ENCODE results near the gene PSMA7. TPM values are rescaled to one million over a fixed set of nuclear protein-coding genes. Genes with fewer than 3 reads are reported as not detected.
A peak's percentile ranks its signal among the peaks of the same experiment; 100 is the strongest.
"Not testable (repeated sequence)": the region's sequence is repeated elsewhere in the genome, so short reads cannot be mapped to it uniquely, and the experiment has no call there.

The PSMA7 gene
- polyA plus RNA-seq, 1 donor, result 163 TPM

GRCh38 chr20:62119591-62120364 lies 23.4 kb downstream of the PSMA7 start:
- Histone ChIP-seq H3K27me3 (ENCODE audit: control insufficient read depth, insufficient read depth, low read length) (no peaks in the 10 kb centered on the region), H3K4me1 (ENCODE audit: control insufficient read depth, insufficient read depth, low read length) (peaks cover 34% of the 10 kb centered on the region), H3K27ac (ENCODE audit: low read length) (peak overlapping the region; percentile 99), H3K36me3 (ENCODE audit: control insufficient read depth, insufficient read depth, low read length) (peaks cover 3% of the 10 kb centered on the region), H3K9me3 (ENCODE audit: control insufficient read depth, low read depth, low read length) (no peaks in the 10 kb centered on the region), H3K4me3 (ENCODE audit: low read length) (no peak overlapping the region)
- DNase-seq, result peak; percentile 91 to 95
- no CpG with 5 or more reads among the region's 10 CpGs for WGBS (ENCODE audit: insufficient coverage, low lambda C conversion rate)

GRCh38 chr20:62119115-62119514 lies 24.1 kb downstream of the PSMA7 start:
- peaks cover 34% of the 10 kb centered on the region for H3K4me1 ChIP-seq (ENCODE audit: control insufficient read depth, insufficient read depth, low read length)
- no peak overlapping the region for H3K4me3 ChIP-seq (ENCODE audit: low read length)
- WGBS (ENCODE audit: insufficient coverage, low lambda C conversion rate), result no CpG with 5 or more reads among the region's 5 CpGs
- DNase-seq, result no peak
- H3K36me3 ChIP-seq (ENCODE audit: control insufficient read depth, insufficient read depth, low read length), result no peaks in the 10 kb centered on the region
- no peaks in the 10 kb centered on the region for H3K9me3 ChIP-seq (ENCODE audit: control insufficient read depth, low read depth, low read length)
- no peaks in the 10 kb centered on the region for H3K27me3 ChIP-seq (ENCODE audit: control insufficient read depth, insufficient read depth, low read length)
- H3K27ac ChIP-seq (ENCODE audit: low read length), result peak overlapping the region; percentile 99

GRCh38 chr20:62118113-62119043 lies 24.8 kb downstream of the PSMA7 start:
- no peaks in the 10 kb centered on the region for H3K9me3 ChIP-seq (ENCODE audit: control insufficient read depth, low read depth, low read length)
- no peak for DNase-seq
- peaks cover 30% of the 10 kb centered on the region for H3K4me1 ChIP-seq (ENCODE audit: control insufficient read depth, insufficient read depth, low read length)
- H3K4me3 ChIP-seq (ENCODE audit: low read length), result no peak overlapping the region
- H3K27ac ChIP-seq (ENCODE audit: low read length), result no peak overlapping the region
- H3K27me3 ChIP-seq (ENCODE audit: control insufficient read depth, insufficient read depth, low read length), result no peaks in the 10 kb centered on the region
- WGBS (ENCODE audit: insufficient coverage, low lambda C conversion rate), result no CpG with 5 or more reads among the region's 21 CpGs
- no peaks in the 10 kb centered on the region for H3K36me3 ChIP-seq (ENCODE audit: control insufficient read depth, insufficient read depth, low read length)

DNA sequence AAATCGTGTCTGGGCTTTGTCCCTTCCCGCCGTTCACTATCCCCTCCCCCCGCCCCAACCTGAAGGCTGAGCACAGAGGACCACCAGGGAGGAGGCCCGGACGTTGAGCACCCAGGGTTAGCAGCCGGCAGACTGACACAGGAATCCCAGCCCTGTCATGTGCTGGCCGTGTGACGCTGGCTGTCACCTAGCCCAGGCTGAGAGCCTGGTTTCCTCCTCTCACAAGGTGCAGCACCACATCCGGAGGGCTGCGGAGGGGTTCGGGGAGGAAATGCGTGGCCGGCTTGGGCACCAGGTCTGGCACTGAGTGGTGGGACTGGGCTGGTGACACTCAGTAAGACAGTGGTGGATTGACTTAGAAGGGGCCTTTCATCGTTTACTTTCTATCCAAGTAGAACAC lies 25.5 kb downstream of the PSMA7 start:
- DNase-seq, result no peak
- H3K27me3 ChIP-seq (ENCODE audit: control insufficient read depth, insufficient read depth, low read length), result no peaks in the 10 kb centered on the region
- H3K4me3 ChIP-seq (ENCODE audit: low read length), result no peak overlapping the region
- H3K4me1 ChIP-seq (ENCODE audit: control insufficient read depth, insufficient read depth, low read length), result peaks cover 30% of the 10 kb centered on the region
- H3K9me3 ChIP-seq (ENCODE audit: control insufficient read depth, low read depth, low read length), result peaks cover 2% of the 10 kb centered on the region
- no peaks in the 10 kb centered on the region for H3K36me3 ChIP-seq (ENCODE audit: control insufficient read depth, insufficient read depth, low read length)
- no peak overlapping the region for H3K27ac ChIP-seq (ENCODE audit: low read length)
- WGBS (ENCODE audit: insufficient coverage, low lambda C conversion rate), result no CpG with 5 or more reads among the region's 15 CpGs

- Histone ChIP-seq H3K27ac (ENCODE audit: low read length) (no peak overlapping the region), H3K9me3 (ENCODE audit: control insufficient read depth, low read depth, low read length) (peaks cover 5% of the 10 kb centered on the region), H3K36me3 (ENCODE audit: control insufficient read depth, insufficient read depth, low read length) (no peaks in the 10 kb centered on the region), H3K27me3 (ENCODE audit: control insufficient read depth, insufficient read depth, low read length) (no peaks in the 10 kb centered on the region), H3K4me3 (ENCODE audit: low read length) (no peak overlapping the region), H3K4me1 (ENCODE audit: control insufficient read depth, insufficient read depth, low read length) (peaks cover 30% of the 10 kb centered on the region)
- no CpG with 5 or more reads among the region's 9 CpGs for WGBS (ENCODE audit: insufficient coverage, low lambda C conversion rate)
- no peak for DNase-seq
Measured at GRCh38 chr20:62117362-62117646, 25.9 kb downstream of the PSMA7 start.

DNA sequence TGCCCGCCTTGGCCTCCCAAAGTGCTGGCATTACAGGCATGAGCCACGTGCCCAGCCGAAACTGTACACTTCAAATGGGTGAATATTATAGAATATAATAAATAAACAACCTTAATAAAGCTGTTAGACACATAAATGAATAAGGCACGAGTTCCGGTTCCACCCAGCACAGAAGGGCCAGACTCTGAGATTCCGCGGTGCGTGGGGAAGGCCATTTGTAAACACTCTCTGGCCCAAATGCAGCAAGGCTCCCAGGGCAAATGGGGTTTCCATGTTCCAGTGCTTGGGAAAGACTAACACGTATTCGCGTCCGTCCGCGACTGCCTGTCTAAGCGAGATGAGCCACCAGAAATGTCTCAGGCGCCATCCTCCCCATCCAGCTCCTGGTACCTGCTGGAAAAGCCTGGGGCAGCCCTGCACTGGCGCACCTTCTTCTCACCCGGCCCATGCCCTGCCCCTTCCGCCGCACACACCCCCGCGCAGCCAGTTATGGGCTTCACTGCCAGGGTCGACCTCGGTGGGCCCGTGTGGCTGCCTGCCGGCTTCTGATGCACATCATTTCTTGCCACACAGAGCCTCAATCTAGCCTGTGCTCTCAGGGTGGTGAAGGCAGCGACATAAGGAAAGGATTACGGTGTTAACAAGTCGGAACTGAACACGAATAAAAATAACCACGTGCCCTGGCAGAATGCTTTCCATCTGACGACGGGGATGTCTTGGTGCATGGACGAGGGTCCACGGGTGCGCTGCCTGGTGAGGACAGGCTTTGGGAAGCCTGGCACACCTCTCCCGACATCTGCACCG lies 26.4 kb downstream of the PSMA7 start:
- Histone ChIP-seq H3K4me1 (ENCODE audit: control insufficient read depth, insufficient read depth, low read length) (peaks cover 30% of the 10 kb centered on the region), H3K27ac (ENCODE audit: low read length) (no peak overlapping the region), H3K27me3 (ENCODE audit: control insufficient read depth, insufficient read depth, low read length) (no peaks in the 10 kb centered on the region), H3K4me3 (ENCODE audit: low read length) (no peak overlapping the region), H3K36me3 (ENCODE audit: control insufficient read depth, insufficient read depth, low read length) (no peaks in the 10 kb centered on the region), H3K9me3 (ENCODE audit: control insufficient read depth, low read depth, low read length) (peaks cover 11% of the 10 kb centered on the region)
- DNase-seq, result no peak
- no CpG with 5 or more reads among the region's 38 CpGs for WGBS (ENCODE audit: insufficient coverage, low lambda C conversion rate)

GRCh38 chr20:62115800-62116407 lies 27.3 kb downstream of the PSMA7 start:
- Histone ChIP-seq H3K9me3 (ENCODE audit: control insufficient read depth, low read depth, low read length) (peaks cover 12% of the 10 kb centered on the region), H3K4me1 (ENCODE audit: control insufficient read depth, insufficient read depth, low read length) (peaks cover 28% of the 10 kb centered on the region)
- not testable (repeated sequence) for H3K27me3 ChIP-seq (ENCODE audit: control insufficient read depth, insufficient read depth, low read length); H3K4me3 ChIP-seq (ENCODE audit: low read length); H3K36me3 ChIP-seq (ENCODE audit: control insufficient read depth, insufficient read depth, low read length); H3K27ac ChIP-seq (ENCODE audit: low read length); DNase-seq
- WGBS (ENCODE audit: insufficient coverage, low lambda C conversion rate), result 100% methylated on average over 1 of the region's 7 CpGs

GRCh38 chr20:62114894-62115293 lies 28.3 kb downstream of the PSMA7 start:
- no CpG with 5 or more reads among the region's 8 CpGs for WGBS (ENCODE audit: insufficient coverage, low lambda C conversion rate)
- DNase-seq, result no peak
- Histone ChIP-seq H3K9me3 (ENCODE audit: control insufficient read depth, low read depth, low read length) (peaks cover 17% of the 10 kb centered on the region), H3K4me1 (ENCODE audit: control insufficient read depth, insufficient read depth, low read length) (peaks cover 19% of the 10 kb centered on the region), H3K27me3 (ENCODE audit: control insufficient read depth, insufficient read depth, low read length) (no peaks in the 10 kb centered on the region), H3K36me3 (ENCODE audit: control insufficient read depth, insufficient read depth, low read length) (no peaks in the 10 kb centered on the region), H3K4me3 (ENCODE audit: low read length) (no peak overlapping the region), H3K27ac (ENCODE audit: low read length) (no peak overlapping the region)

- Histone ChIP-seq H3K36me3 (ENCODE audit: control insufficient read depth, insufficient read depth, low read length) (no peaks in the 10 kb centered on the region), H3K27me3 (ENCODE audit: control insufficient read depth, insufficient read depth, low read length) (no peaks in the 10 kb centered on the region), H3K27ac (ENCODE audit: low read length) (no peak overlapping the region), H3K9me3 (ENCODE audit: control insufficient read depth, low read depth, low read length) (peaks cover 18% of the 10 kb centered on the region), H3K4me1 (ENCODE audit: control insufficient read depth, insufficient read depth, low read length) (no peaks in the 10 kb centered on the region), H3K4me3 (ENCODE audit: low read length) (no peak overlapping the region)
- DNase-seq, result no peak
- no CpG with 5 or more reads among the region's 6 CpGs for WGBS (ENCODE audit: insufficient coverage, low lambda C conversion rate)
Measured at GRCh38 chr20:62112368-62112767, 30.8 kb downstream of the PSMA7 start.

DNA sequence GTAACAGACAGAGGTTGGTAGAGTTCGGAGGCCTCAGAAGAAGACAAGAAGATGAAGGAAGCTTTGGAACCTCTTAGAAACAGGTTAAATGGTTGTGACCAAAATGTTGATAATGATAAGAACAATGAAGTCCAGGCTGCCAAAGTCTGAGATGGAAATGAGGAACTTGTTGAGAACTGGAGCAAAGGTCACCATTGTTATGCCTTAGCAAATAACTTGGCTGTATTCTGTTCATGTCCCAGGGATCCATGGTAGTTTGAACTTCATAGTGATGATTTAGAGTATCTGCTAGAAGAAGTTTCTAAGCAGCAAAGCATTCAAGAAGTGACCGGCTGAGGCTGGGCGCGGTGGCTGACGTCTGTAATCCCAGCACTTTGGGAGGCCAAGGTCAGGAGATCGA lies 32.0 kb downstream of the PSMA7 start:
- Histone ChIP-seq H3K4me3 (ENCODE audit: low read length) (no peak overlapping the region), H3K27ac (ENCODE audit: low read length) (no peak overlapping the region), H3K36me3 (ENCODE audit: control insufficient read depth, insufficient read depth, low read length) (no peaks in the 10 kb centered on the region), H3K9me3 (ENCODE audit: control insufficient read depth, low read depth, low read length) (peaks cover 20% of the 10 kb centered on the region), H3K4me1 (ENCODE audit: control insufficient read depth, insufficient read depth, low read length) (no peaks in the 10 kb centered on the region), H3K27me3 (ENCODE audit: control insufficient read depth, insufficient read depth, low read length) (no peaks in the 10 kb centered on the region)
- 100% methylated on average over 1 of the region's 6 CpGs for WGBS (ENCODE audit: insufficient coverage, low lambda C conversion rate)
- DNase-seq, result no peak
